Thoracic aorta (tissue), 2 donors: ENCODE results near the gene NEDD4L. TPM values are rescaled to one million over a fixed set of nuclear protein-coding genes. Genes with fewer than 3 reads are reported as not detected.

ENCODE experiments used
- ATAC-seq: fragments of 150-250 bp; one replicate; pipeline ENCODE4 v1.8.0; 2017; ENCODE audit warnings: low read depth; ENCODE audit not compliant: insufficient number of reproducible peaks, low FRiP score
- DNase-seq: peaks from one replicate; pipeline ENCODE4 v3.0.0-alpha.2; 2020; ENCODE audit warnings: low spot score
- H3K27ac ChIP-seq, 2 donors: fragments of 200-600 bp; sonication (generic); 1 replicate in 1 of 2; 2 replicates in 1 of 2; pipeline ENCODE4 v1.5.1; 2016; ENCODE audit warnings: mild to moderate bottlenecking in 2 of 2, moderate library complexity in 2 of 2
- H3K27me3 ChIP-seq: fragments of 200-600 bp; sonication (generic); replicated peaks from 2 replicates; pipeline ENCODE4 v1.6.0; 2016; ENCODE audit warnings: mild to moderate bottlenecking; ENCODE audit not compliant: insufficient read depth
- H3K36me3 ChIP-seq: fragments of 200-600 bp; sonication (generic); one replicate; pipeline ENCODE4 v1.5.1; 2016
- H3K4me1 ChIP-seq, 2 donors: fragments of 200-600 bp; sonication (generic); 1 replicate in 1 of 2; 2 replicates in 1 of 2; pipeline versions ENCODE4 v1.5.1 to v1.6.0; 2016; ENCODE audit warnings: low read depth in 2 of 2, mild to moderate bottlenecking in 1 of 2; ENCODE audit not compliant: control insufficient read depth in 1 of 2
- H3K4me3 ChIP-seq: fragments of 200-600 bp; sonication (generic); 2 replicates; pipeline ENCODE4 v1.5.1; 2016; ENCODE audit warnings: mild to moderate bottlenecking
- H3K9me3 ChIP-seq: fragments of 200-600 bp; sonication (generic); 2 replicates; pipeline ENCODE4 v1.5.1; 2016
- total RNA-seq, 2 donors: library from RNA; depleted of rRNA; stranded (reverse); fragments of >200 nt; gene quantifications; one replicate each; pipeline versions ENCODE4 v1.1.0 to v1.2.3, GENCODE V29; 2016
- TF ChIP-seq, protein P1 (sequence below): fragments of 200-600 bp; sonication (generic); IDR thresholded peaks from one replicate; pipeline ENCODE4 v1.5.1; 2019; ENCODE audit warnings: antibody characterized with exemption

NEDD4L gene
- total RNA-seq, 2 donors from 2014 or later, result 13.9 to 22.9 TPM

DNA sequence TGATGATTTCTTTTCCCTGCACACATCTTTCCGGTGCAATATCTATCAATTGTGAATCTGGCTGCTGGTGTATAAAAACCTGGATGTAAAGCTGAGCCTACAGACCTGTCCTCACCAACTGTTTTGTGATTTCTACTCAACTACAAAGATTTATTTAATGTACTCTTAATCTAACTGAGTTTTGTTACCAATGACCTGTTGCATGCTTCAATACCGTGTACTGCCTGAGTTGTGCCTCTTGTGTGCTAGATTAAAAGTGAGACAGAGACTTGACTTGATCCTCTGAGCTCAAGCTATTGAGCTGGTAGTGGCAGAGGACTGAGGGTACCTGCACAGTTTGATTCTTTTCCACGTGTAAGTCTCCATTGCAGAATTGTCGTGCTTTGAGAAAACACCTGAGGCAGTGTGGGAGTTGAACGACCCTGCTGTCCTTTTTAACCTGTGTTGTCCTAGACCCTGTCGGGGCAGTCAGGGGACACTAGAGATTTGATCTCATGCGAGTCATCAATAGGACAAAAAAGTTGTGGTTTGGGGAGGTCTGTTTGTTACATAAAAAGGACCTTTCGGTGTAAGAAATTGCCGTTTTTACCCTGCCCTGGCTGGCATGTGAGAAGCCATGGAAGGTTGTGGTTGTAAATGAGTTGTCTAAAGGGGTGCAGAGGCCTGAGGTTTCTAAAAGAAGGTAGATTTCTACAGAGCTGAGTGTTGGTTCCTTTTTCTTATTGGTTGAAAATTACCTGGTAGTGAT, 353.5 kb downstream of the NEDD4L start:
- DNase-seq (no peak), ATAC-seq (no peak)
- Histone ChIP-seq H3K4me1 (peaks cover 0 to 6% of the 10 kb centered on the region in 2 donors), H3K27me3 (no peaks in the 10 kb centered on the region), H3K9me3 (no peaks in the 10 kb centered on the region), H3K36me3 (no peaks in the 10 kb centered on the region), H3K4me3 (no peak overlapping the region), H3K27ac (no peak overlapping the region)
- TF ChIP-seq, protein P1, sequence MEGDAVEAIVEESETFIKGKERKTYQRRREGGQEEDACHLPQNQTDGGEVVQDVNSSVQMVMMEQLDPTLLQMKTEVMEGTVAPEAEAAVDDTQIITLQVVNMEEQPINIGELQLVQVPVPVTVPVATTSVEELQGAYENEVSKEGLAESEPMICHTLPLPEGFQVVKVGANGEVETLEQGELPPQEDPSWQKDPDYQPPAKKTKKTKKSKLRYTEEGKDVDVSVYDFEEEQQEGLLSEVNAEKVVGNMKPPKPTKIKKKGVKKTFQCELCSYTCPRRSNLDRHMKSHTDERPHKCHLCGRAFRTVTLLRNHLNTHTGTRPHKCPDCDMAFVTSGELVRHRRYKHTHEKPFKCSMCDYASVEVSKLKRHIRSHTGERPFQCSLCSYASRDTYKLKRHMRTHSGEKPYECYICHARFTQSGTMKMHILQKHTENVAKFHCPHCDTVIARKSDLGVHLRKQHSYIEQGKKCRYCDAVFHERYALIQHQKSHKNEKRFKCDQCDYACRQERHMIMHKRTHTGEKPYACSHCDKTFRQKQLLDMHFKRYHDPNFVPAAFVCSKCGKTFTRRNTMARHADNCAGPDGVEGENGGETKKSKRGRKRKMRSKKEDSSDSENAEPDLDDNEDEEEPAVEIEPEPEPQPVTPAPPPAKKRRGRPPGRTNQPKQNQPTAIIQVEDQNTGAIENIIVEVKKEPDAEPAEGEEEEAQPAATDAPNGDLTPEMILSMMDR, result no peak

DNA sequence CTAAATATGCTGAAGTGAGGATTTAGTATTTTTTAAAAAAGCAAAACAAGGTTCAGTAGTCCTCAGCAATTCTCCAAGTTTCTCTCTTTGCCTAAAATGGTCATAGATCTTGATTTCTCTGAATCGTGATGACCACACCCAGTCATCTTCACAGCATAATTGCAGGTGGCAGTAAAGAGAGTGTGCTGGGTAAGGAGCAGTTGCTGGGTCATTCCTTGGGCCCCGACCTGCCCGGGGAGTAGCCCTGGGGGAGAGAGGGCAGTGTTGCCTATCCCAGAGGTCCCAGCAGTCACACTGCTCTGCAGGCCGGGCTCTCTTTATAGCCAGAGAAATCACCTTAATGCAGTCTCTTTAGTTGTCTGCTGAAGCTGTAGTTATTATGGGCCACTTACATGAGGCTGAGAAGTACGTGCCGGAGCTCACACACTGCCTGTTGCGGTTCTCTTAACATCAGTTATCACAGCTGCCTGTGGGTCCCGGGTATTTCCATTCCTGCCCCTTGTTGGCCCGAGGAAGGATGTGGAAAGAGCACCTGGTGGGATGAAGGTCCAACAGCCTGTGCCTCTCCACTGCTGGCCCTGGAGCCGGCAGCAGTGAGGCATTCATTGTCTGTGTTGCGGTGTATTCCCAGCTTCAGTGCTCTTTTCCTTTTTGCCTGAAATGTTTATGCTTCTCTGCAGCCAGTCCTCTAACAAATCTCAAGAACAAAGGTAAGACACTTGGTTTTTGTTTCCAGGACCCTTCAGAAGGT, 354.8 kb downstream of the NEDD4L start:
- H3K4me3 ChIP-seq, result no peak overlapping the region
- H3K27me3 ChIP-seq, result no peaks in the 10 kb centered on the region
- no peaks in the 10 kb centered on the region for H3K4me1 ChIP-seq
- ATAC-seq (no peak), DNase-seq (no peak)
- TF ChIP-seq, protein P1, result no peak
- no peak overlapping the region for H3K27ac ChIP-seq
- no peaks in the 10 kb centered on the region for H3K36me3 ChIP-seq
- H3K9me3 ChIP-seq, result no peaks in the 10 kb centered on the region

DNA sequence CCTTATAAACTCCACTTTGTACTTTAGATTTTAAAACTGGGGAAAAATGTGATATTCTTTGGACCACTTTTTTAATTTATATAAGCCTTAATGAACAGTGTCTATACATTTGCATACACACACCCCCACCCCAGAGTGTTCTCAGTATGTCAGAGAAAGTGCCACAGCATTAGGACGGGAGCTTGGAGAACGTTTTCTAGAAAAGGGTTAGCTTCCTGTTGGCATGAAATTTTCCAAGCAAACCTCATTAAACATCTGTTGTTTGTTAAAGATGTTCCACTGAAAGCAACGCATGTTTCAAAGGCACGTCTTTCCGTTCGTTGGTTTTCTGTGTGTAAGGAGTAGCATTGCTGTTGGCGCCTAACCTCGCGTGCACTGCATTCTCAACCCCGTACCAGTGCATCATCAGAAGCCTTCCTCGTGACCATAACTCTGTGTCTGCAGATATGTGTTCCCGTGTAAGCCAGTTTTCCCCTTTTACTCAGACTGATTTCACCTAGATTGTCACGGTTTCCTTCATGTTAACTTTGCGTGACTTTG, 356.4 kb downstream of the NEDD4L start:
- TF ChIP-seq, protein P1, result no peak
- no peak for DNase-seq
- no peaks in the 10 kb centered on the region for H3K4me1 ChIP-seq
- H3K9me3 ChIP-seq, result no peaks in the 10 kb centered on the region
- no peaks in the 10 kb centered on the region for H3K27me3 ChIP-seq
- no peak overlapping the region for H3K27ac ChIP-seq
- no peaks in the 10 kb centered on the region for H3K36me3 ChIP-seq
- no peak overlapping the region for H3K4me3 ChIP-seq
- no peak for ATAC-seq

DNA sequence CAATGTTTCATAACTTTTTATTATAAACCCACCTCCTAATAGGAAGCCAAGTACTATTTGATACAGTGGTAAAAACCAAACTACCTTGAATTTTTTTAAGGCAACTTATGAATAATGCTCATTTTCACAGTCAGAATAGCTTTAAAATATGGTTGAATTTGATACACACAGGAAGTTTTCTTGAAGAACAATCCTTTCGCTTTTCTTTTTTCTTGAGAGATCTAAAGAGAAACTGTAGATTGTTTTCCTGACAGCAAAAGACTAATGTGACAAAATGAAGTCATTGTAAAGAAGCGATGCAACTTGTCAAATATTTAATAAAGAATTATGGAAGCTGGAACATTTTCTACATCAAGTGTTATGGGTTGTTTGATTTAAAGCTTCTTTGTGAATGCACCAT, 357.2 kb downstream of the NEDD4L start:
- Histone ChIP-seq H3K27ac (no peak overlapping the region), H3K4me3 (no peak overlapping the region), H3K27me3 (no peaks in the 10 kb centered on the region), H3K9me3 (no peaks in the 10 kb centered on the region), H3K4me1 (no peaks in the 10 kb centered on the region), H3K36me3 (no peaks in the 10 kb centered on the region)
- ATAC-seq (no peak), DNase-seq (no peak)
- TF ChIP-seq, protein P1, result no peak

DNA sequence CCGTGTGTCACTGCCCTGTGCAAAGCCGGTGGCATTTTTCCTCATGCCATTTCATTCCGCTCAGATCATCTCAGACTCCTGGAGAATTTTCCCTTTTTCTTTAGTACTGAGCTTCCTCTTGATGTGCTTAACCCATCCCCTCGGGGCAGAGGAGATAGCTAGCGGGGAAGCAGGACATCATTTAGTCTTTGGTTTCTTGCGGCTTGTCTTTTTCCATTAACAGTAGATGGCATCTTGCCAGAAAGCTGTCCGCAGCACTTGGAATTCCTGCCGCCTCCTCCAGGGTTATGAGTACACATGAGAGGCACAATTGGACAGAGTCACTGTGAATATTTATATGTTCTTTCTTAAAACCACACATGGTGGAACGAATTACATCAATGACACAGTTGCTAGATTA, 358.2 kb downstream of the NEDD4L start:
- Histone ChIP-seq H3K27me3 (no peaks in the 10 kb centered on the region), H3K27ac (no peak overlapping the region), H3K9me3 (no peaks in the 10 kb centered on the region), H3K36me3 (no peaks in the 10 kb centered on the region), H3K4me3 (no peak overlapping the region), H3K4me1 (no peaks in the 10 kb centered on the region)
- DNase-seq (no peak), ATAC-seq (no peak)
- TF ChIP-seq, protein P1, result no peak
